Smooth muscle cell (in vitro differentiated cells): Measurements from ENCODE around the gene PTPN1. TPM values are rescaled to one million over a fixed set of nuclear protein-coding genes. Genes with fewer than 3 reads are reported as not detected.

Experiments
- DNase-seq: peaks from one replicate; lab custom pipeline; 2025; ENCODE audit not compliant: unreplicated experiment; lab: John Stamatoyannopoulos, UW
- H2AFZ ChIP-seq: fragments of 200-600 bp; sonication (generic); 2 replicates; pipeline ENCODE4 v1.6.0; 2016; ENCODE audit warnings: antibody characterized with exemption, low read depth, mild to moderate bottlenecking
- H3F3A ChIP-seq: fragments of 200-600 bp; sonication (generic); 2 replicates; pipeline ENCODE4 v1.6.0; 2017; ENCODE audit warnings: antibody characterized with exemption, low read depth
- H3K27ac ChIP-seq: fragments of 200-600 bp; sonication (generic); 2 replicates; pipeline ENCODE4 v1.5.1; 2016; ENCODE audit warnings: low read depth, mild to moderate bottlenecking
- H3K27me3 ChIP-seq: fragments of 200-600 bp; sonication (generic); 2 replicates; pipeline ENCODE4 v1.6.1; 2016; ENCODE audit warnings: low read depth, mild to moderate bottlenecking
- H3K36me3 ChIP-seq: fragments of 200-600 bp; sonication (generic); 2 replicates; pipeline ENCODE4 v1.5.1; 2016; ENCODE audit warnings: low read depth
- H3K4me1 ChIP-seq: fragments of 200-600 bp; sonication (generic); 2 replicates; pipeline ENCODE4 v1.5.1; 2016; ENCODE audit warnings: low read depth
- H3K4me2 ChIP-seq: fragments of 200-600 bp; sonication (generic); 2 replicates; pipeline ENCODE4 v1.6.0; 2016; ENCODE audit warnings: mild to moderate bottlenecking
- H3K4me3 ChIP-seq: fragments of 200-600 bp; sonication (generic); 2 replicates; pipeline ENCODE4 v1.5.1; 2016; ENCODE audit warnings: mild to moderate bottlenecking
- H3K79me2 ChIP-seq: fragments of 200-600 bp; sonication (generic); 2 replicates; pipeline ENCODE4 v1.6.0; 2016; ENCODE audit warnings: low read depth, mild to moderate bottlenecking
- H3K9ac ChIP-seq: fragments of 200-600 bp; sonication (generic); 2 replicates; pipeline ENCODE4 v1.6.0; 2016; ENCODE audit warnings: low read depth
- H3K9me3 ChIP-seq: fragments of 200-600 bp; sonication (generic); replicated peaks from 2 replicates; pipeline ENCODE4 v1.5.1; 2016; ENCODE audit warnings: low read depth
- H4K20me1 ChIP-seq: fragments of 200-600 bp; sonication (generic); 2 replicates; pipeline ENCODE4 v1.6.0; 2016; ENCODE audit warnings: low read depth
- WGBS: methylation state at CpG from one replicate; pipeline ENCODE4 v1.1.7; 2016; ENCODE audit warnings: low lambda C conversion rate; 5-methylcytosine and 5-hydroxymethylcytosine counted together
- polyA plus RNA-seq: library from polyadenylated mRNA; unstranded; fragments of >200 nt; fragmentation: Nextera tagmentation; extraction: Ambion mirVana; gene quantifications from 2 replicates; pipeline ENCODE4 v1.2.1, GENCODE V29; 2016
- total RNA-seq: library from RNA; depleted of rRNA; stranded (reverse); fragments of >200 nt; gene quantifications from 2 replicates; pipeline ENCODE4 v1.2.3, GENCODE V29; 2014
- TF ChIP-seq, protein P1 (sequence below): fragments of 200-600 bp; sonication (generic); IDR thresholded peaks from 2 replicates; pipeline ENCODE4 v1.5.1; 2017; ENCODE audit warnings: borderline replicate concordance, mild to moderate bottlenecking, antibody characterized with exemption; ENCODE audit not compliant: insufficient read depth, poor library complexity, severe bottlenecking

PTPN1 gene
- total and polyA plus RNA-seq, 2 experiments from 2014 or later, result 16.1 to 28.9 TPM

DNA sequence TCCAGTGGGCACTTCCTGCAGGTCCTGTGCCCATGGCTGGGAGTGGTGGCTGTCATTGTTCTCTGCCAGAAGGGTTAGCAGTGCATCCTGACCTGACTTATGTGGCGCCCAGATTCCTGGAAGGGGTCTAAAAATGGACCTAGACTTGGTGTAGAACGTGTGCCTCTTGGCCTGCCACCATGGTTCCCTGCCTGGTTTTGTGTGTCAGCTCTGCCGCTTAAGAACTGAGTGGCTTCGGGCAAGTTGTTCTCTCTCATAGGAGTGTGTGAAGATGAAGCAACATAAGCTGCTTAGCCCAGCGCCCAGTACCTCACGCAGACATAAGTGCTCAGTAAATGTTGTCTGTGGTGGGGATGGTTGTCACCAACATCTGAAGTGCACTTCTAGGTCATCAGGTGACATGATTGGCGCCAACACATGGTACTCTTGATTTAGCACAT lies 52.1 kb downstream of the PTPN1 start:
- Histone ChIP-seq H2AFZ (no peak overlapping the region), H3K4me1 (peaks cover 20% of the 10 kb centered on the region), H3K79me2 (peaks cover 56% of the 10 kb centered on the region), H3K27ac (peak overlapping the region; percentile 98), H3K4me2 (peak overlapping the region; percentile 77), H3K4me3 (no peak overlapping the region), H3K9ac (peak overlapping the region; percentile 70), H4K20me1 (peaks cover 29% of the 10 kb centered on the region), H3K27me3 (no peaks in the 10 kb centered on the region), H3K9me3 (no peaks in the 10 kb centered on the region), H3F3A (peaks cover 20% of the 10 kb centered on the region), H3K36me3 (no peaks in the 10 kb centered on the region)
- no peak for DNase-seq
- 93% methylated on average over 7 of the region's 7 CpGs for WGBS
- TF ChIP-seq, protein P1, sequence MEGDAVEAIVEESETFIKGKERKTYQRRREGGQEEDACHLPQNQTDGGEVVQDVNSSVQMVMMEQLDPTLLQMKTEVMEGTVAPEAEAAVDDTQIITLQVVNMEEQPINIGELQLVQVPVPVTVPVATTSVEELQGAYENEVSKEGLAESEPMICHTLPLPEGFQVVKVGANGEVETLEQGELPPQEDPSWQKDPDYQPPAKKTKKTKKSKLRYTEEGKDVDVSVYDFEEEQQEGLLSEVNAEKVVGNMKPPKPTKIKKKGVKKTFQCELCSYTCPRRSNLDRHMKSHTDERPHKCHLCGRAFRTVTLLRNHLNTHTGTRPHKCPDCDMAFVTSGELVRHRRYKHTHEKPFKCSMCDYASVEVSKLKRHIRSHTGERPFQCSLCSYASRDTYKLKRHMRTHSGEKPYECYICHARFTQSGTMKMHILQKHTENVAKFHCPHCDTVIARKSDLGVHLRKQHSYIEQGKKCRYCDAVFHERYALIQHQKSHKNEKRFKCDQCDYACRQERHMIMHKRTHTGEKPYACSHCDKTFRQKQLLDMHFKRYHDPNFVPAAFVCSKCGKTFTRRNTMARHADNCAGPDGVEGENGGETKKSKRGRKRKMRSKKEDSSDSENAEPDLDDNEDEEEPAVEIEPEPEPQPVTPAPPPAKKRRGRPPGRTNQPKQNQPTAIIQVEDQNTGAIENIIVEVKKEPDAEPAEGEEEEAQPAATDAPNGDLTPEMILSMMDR, result no peak

DNA sequence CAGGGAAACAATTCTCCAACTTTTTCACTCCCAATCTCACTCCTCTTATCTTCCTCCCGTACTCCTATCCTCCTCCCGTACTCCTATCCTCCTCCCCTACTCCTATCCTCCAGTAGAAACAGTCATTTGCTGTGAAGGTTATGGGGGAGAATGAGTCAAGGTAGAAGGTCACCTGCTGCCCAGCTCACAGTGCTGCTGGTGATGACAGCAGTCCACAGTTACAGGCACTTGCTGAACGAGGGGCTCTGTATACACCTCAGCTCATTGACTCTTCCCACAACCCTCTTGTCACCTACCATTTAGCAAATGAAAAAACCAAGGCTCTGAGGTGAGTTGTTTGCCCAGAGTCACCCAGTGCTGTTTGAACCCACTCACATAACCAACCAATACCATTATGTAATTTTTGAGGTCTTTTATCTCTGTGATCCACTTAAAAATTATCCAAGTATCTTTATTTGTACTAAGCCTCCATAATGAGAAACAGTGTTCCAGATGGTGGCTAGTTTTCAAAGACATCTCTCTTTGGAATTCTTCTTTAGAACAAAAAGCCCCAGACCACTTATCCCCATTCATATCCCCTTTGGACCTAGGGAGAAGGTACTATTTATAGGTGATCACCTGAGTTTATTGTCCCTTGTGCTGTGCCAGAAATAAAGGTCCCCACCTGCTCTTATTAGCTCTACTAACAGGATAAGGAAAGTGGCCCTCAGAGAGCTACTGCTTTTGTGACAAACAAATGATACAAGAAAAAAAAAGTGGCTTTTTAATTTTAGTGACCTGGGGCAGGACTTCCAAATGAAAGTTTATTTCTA lies 53.2 kb downstream of the PTPN1 start:
- 80% methylated on average over 3 of the region's 3 CpGs for WGBS
- peak overlapping the region; percentile 98 for H3K27ac ChIP-seq
- H3K79me2 ChIP-seq, result peaks cover 48% of the 10 kb centered on the region

DNA sequence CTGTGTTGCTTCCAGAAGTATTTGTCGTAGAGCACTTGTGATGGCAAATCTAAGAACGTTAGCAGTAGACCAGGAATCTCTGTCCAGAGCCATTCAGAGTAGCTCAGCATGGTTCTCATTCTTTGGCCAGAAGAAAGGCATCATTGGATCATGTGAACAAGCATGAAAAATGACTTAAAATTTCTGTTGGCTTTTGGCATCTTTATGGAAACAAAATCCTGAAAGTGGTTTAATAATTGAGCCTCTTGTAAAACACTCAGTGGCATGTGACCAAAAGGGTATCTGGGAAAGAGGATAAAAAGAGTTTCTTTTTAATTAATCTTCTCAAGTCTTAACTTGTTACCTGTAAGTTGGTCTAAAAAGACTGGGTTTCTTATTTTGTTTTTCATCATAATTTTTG lies 55.2 kb downstream of the PTPN1 start:
- H3K9me3 ChIP-seq, result no peaks in the 10 kb centered on the region
- H3K79me2 ChIP-seq, result peaks cover 31% of the 10 kb centered on the region
- peaks cover 13% of the 10 kb centered on the region for H3K4me1 ChIP-seq
- peak overlapping the region; percentile 54 for H3K27ac ChIP-seq
- H3K4me2 ChIP-seq, result no peak overlapping the region
- H3K4me3 ChIP-seq, result no peak overlapping the region
- H2AFZ ChIP-seq, result no peak overlapping the region
- H3K27me3 ChIP-seq, result no peaks in the 10 kb centered on the region
- TF ChIP-seq, protein P1, result no peak
- peaks cover 14% of the 10 kb centered on the region for H3F3A ChIP-seq
- H3K9ac ChIP-seq, result no peak overlapping the region
- WGBS, result 95% methylated on average over 2 of the region's 2 CpGs
- H4K20me1 ChIP-seq, result peaks cover 50% of the 10 kb centered on the region
- no peak for DNase-seq
- H3K36me3 ChIP-seq, result no peaks in the 10 kb centered on the region

More for the DNA sequence above, 53.2 kb downstream of the PTPN1 start:
- Histone ChIP-seq H3K9ac (no peak overlapping the region), H3K4me1 (peaks cover 20% of the 10 kb centered on the region), H2AFZ (no peak overlapping the region), H3K9me3 (no peaks in the 10 kb centered on the region), H3K27me3 (no peaks in the 10 kb centered on the region), H4K20me1 (peaks cover 33% of the 10 kb centered on the region), H3F3A (peaks cover 20% of the 10 kb centered on the region), H3K36me3 (no peaks in the 10 kb centered on the region), H3K4me2 (no peak overlapping the region), H3K4me3 (no peak overlapping the region)
- DNase-seq, result no peak
- TF ChIP-seq, protein P1, result no peak
